ACHN (cell line): ENCODE data around the gene CD200R1L.

Experiments
- DNase-seq: peaks from one replicate; pipeline ENCODE4 v3.0.0-alpha.2; 2015
- in situ Hi-C: cut with HindIII; loops from 2 replicates; pipeline ENCODE4 v1.10.0; 2017; ENCODE audit warnings: low sequenced_read_pairs, low pct_ligation_motif_present, low pct_unique_long_range_greater_than_20kb

The CD200R1L gene

GRCh38 chr3:112799946-112800345 lies 46.7 kb downstream of the CD200R1L start:
- DNase-seq: no peak
- in situ Hi-C loops: no loop called here

- DNase-seq: no peak
- in situ Hi-C loops: no loop called here
Observed at GRCh38 chr3:112794622-112795172, 52.0 kb downstream of the CD200R1L start.

- in situ Hi-C loops: no loop called here
- no peak for DNase-seq
Observed at GRCh38 chr3:112793326-112794081, 53.2 kb downstream of the CD200R1L start.

GRCh38 chr3:112791736-112792135 lies 54.9 kb downstream of the CD200R1L start:
- in situ Hi-C loops: no loop called here

GRCh38 chr3:112789787-112790186 lies 56.9 kb downstream of the CD200R1L start:
- in situ Hi-C loops: no loop called here
- no peak for DNase-seq

More at GRCh38 chr3:112791736-112792135, 54.9 kb downstream of the CD200R1L start:
- no peak for DNase-seq

- in situ Hi-C loops: no loop called here
- no peak for DNase-seq
Observed at GRCh38 chr3:112786881-112787579, 59.6 kb downstream of the CD200R1L start.

- in situ Hi-C loops: no loop called here
- no peak for DNase-seq
Observed at GRCh38 chr3:112786002-112786590, 60.6 kb downstream of the CD200R1L start.

- in situ Hi-C loops: no loop called here
- no peak for DNase-seq
Observed at GRCh38 chr3:112785321-112786001, 61.2 kb downstream of the CD200R1L start.

- in situ Hi-C loops: no loop called here
- DNase-seq: no peak
Observed at GRCh38 chr3:112782491-112782890, 64.2 kb downstream of the CD200R1L start.

- DNase-seq: no peak
- in situ Hi-C loops: no loop called here
Observed at GRCh38 chr3:112781599-112781998, 65.1 kb downstream of the CD200R1L start.

GRCh38 chr3:112779558-112780480 lies 66.8 kb downstream of the CD200R1L start:
- in situ Hi-C loops: no loop called here
- no peak for DNase-seq

- DNase-seq: no peak
- in situ Hi-C loops: no loop called here
Observed at GRCh38 chr3:112779011-112779410, 67.7 kb downstream of the CD200R1L start.

GRCh38 chr3:112778353-112778948 lies 68.2 kb downstream of the CD200R1L start:
- in situ Hi-C loops: no loop called here
- no peak for DNase-seq

GRCh38 chr3:112777811-112778210 lies 68.9 kb downstream of the CD200R1L start:
- in situ Hi-C loops: no loop called here
- no peak for DNase-seq

- DNase-seq: no peak
- in situ Hi-C loops: no loop called here
Observed at GRCh38 chr3:112776836-112777235, 69.8 kb downstream of the CD200R1L start.

GRCh38 chr3:112776000-112776399 lies 70.7 kb downstream of the CD200R1L start:
- in situ Hi-C loops: no loop called here
- DNase-seq: no peak

GRCh38 chr3:112775011-112775742 lies 71.5 kb downstream of the CD200R1L start:
- in situ Hi-C loops: no loop called here
- DNase-seq: no peak
